ENCODE data around the gene TBC1D25.

GRCh38 chrX:48538641-48539344 is 721 bp upstream of the TBC1D25 start:
- TF ChIP-seq CTCF (IDR thresholded peaks at IDR 0.05; ENCODE audit: borderline replicate concordance, extremely low read depth, low read length, poor library complexity, severe bottlenecking): no peak
- no peak for TF ChIP-seq EZH2 (IDR thresholded peaks at IDR 0.05; ENCODE audit: borderline replicate concordance, low read depth, low read length, severe bottlenecking)
